GM20000 (cell line): Measurements from ENCODE around the gene TRPC4.

Experiments
- DNase-seq: peaks from one replicate; pipeline ENCODE4 v3.0.0; 2012; ENCODE audit warnings: low spot score
- TF ChIP-seq, protein P1 (sequence below): IDR thresholded peaks from 2 replicates; pipeline ENCODE4 v1.5.1; 2012; ENCODE audit warnings: mild to moderate bottlenecking, control low read depth; ENCODE audit errors: extremely low read depth, missing control alignments

TRPC4 gene

DNA sequence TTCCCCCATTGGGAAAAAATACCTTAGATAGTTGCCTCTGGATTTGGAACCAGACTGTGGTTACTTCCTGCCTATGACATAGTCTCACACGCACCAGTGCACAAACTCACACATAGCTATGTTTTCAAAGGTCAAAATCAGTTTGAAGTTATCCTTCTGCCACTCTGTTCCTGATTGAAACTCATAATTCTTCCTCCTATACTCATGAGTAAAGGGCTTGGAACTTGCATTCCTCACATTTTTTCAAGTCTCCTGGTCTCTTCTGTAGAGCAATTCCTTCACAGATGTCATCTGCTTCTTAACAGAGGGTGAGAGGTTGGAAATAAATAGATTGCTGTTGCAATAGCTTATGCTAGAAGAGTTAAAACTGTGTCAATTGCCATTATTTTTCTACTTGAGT, 252.4 kb downstream of the TRPC4 start:
- no peak for DNase-seq
- TF ChIP-seq, protein P1, sequence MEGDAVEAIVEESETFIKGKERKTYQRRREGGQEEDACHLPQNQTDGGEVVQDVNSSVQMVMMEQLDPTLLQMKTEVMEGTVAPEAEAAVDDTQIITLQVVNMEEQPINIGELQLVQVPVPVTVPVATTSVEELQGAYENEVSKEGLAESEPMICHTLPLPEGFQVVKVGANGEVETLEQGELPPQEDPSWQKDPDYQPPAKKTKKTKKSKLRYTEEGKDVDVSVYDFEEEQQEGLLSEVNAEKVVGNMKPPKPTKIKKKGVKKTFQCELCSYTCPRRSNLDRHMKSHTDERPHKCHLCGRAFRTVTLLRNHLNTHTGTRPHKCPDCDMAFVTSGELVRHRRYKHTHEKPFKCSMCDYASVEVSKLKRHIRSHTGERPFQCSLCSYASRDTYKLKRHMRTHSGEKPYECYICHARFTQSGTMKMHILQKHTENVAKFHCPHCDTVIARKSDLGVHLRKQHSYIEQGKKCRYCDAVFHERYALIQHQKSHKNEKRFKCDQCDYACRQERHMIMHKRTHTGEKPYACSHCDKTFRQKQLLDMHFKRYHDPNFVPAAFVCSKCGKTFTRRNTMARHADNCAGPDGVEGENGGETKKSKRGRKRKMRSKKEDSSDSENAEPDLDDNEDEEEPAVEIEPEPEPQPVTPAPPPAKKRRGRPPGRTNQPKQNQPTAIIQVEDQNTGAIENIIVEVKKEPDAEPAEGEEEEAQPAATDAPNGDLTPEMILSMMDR = no peak

DNA sequence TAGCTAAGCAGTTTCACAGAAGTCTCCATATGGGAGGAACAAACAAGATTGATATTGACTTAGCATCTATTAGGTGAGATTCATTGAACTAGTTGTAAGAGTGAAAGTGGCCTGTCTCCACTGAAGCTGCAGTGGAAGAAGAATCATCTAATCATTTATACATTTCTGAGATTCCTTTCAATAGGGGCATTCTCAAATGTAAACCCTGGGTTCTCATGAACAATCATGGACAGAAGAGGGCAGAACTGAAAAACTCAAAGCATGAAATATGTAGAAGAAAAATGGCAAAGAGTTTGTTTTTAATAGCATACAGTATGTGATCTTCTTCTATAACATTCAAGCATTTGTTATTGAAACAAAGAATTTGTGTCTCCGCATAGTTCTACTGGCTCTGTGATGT, 253.4 kb downstream of the TRPC4 start:
- DNase-seq = no peak
- TF ChIP-seq, protein P1 = no peak

DNA sequence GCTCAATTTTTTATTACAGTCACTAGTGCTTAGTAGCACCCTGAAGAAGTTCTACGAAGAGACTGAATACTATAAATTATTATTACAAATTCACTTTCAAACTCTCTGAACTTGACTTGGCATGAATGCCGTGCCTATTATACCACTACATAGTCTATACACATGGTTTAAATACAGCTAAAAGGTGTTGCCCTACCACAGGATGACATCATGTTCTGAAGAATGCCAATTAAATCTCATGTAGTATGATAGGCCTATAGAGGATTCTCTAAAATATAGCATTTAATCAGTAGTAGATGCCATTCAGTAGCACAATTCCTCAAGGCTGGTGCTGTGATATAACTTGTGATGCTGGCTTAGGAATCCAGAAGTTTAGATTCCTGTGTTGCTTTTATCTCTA, 254.3 kb downstream of the TRPC4 start:
- no peak for DNase-seq
- TF ChIP-seq, protein P1 = no peak

DNA sequence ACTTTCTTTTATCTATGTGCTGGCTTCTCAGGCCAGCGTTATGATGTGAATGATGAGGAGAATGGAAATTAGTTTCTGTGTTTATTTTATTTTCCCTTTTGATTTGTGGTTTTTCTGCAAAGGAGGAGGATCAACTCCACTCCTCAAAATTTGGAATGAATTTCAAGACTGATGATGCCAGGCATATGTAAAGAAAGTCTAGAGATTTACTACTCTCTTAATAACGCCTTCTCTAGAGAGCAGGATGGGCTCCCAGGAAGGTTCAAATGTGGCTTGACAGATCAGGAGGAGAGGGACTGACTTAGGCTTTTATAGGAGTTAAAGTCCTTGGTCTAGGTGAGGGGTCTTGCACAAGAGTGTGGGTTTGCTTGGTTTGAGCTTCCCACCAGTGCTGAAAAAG, 255.9 kb downstream of the TRPC4 start:
- TF ChIP-seq, protein P1 = no peak
- DNase-seq = no peak

DNA sequence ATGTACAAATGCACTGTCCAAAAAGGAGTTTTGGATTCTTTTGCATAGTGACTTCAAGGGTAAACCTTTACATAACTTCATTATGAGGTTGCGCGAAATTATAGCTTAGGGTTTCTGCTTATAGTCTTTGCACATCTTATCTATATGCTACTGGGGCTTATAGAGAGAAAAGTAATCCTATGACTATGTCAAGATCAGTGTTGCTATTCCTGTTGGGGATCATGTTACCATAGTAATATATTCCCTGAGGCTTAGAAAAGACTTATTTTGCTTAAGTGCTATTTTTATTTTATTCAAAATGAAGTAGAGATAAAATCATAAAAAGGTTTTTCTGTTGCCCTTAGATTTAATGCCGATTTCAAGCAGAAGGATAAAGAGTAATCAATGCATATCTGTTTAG, 256.3 kb downstream of the TRPC4 start:
- TF ChIP-seq, protein P1 = no peak
- DNase-seq = no peak

DNA sequence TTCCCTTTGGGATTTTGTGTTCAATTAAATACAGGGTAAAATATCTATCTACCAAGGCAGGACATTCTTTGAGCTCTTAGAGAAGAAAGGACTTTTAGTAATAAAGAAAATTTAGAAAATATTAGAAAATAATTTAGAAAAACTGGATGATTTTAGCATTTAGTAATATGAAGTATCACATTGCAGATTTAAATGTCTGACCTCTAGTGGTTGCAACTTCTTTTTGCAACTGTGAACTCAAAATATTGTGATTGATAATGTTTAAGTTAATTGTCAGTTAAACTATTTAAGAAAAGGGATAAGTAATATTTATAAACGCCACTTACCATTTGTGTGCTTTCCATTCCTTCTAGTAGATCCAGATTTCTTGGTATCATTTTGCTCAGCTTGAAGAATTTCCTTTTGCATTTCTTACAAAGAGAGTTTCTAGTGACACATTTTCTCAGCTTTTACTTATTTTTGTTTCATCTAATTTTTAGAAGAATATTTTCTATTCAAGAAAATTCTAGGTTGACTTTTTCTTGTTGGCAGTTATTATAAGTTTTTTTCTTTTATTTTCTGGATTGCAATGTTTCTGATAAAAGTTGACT, 260.7 kb downstream of the TRPC4 start:
- TF ChIP-seq, protein P1 = no peak
- DNase-seq = no peak

DNA sequence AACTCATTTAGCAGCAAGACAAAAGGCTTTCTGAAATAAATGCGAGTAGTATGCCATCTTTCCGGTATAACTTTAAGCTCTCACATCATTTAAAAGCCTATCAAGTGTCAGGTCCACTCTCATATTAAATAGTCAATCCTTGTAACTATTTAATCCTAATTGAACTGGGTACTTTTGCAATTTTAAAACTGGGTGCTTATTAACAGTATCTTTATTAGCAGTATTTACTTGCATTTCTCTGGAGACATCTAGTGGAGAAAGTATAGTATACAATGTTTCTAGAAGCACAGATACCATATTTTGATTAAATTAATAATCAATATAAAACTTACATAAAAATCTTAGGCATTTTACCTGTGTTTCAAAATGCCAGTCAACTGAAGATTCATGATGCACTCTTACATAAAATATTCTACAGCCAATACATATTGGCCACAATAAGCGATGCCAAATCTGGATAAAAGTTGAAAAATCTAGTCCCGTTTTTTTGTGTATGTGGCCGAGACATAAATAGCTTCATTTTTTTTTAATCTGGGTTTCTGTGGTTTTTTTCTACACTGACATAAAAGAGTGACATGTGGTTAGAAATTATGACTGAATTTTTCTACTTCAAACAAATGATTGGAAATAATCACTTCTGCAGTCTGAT, 266.7 kb downstream of the TRPC4 start:
- TF ChIP-seq, protein P1 = no peak
- DNase-seq = no peak
